HG03159 (cell line): Measurements from ENCODE around the gene KRTAP12-3.
"Not testable (repeated sequence)": the region's sequence is repeated elsewhere in the genome, so short reads cannot be mapped to it uniquely, and the experiment has no call there.

Experiments used
- ATAC-seq: cut with Tn5 transposase; IDR thresholded peaks from one replicate; pipeline ENCODE4 v1.9.1; 2021; ENCODE audit warnings: mild to moderate bottlenecking, moderate library complexity; ENCODE audit not compliant: unreplicated experiment

The KRTAP12-3 gene, protein sequence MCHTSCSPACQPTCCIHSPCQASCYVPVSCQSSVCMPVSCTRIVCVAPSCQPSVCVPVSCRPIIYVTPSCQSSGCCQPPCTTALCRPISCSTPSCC

GRCh38 chr21:44657635-44658540 lies at the start of gene KRTAP12-3:
Gene KRTAP12-3, plus strand, starts transcription at chr21:44657932. Its CDS starts 48 bp downstream, at chr21:44657980.
- ATAC-seq = no peak

GRCh38 chr21:44609193-44609592 lies 48.5 kb upstream of the KRTAP12-3 start:
- no peak for ATAC-seq

- ATAC-seq = not testable (repeated sequence)
Observed at GRCh38 chr21:44610157-44610843, 47.4 kb upstream of the KRTAP12-3 start.

DNA sequence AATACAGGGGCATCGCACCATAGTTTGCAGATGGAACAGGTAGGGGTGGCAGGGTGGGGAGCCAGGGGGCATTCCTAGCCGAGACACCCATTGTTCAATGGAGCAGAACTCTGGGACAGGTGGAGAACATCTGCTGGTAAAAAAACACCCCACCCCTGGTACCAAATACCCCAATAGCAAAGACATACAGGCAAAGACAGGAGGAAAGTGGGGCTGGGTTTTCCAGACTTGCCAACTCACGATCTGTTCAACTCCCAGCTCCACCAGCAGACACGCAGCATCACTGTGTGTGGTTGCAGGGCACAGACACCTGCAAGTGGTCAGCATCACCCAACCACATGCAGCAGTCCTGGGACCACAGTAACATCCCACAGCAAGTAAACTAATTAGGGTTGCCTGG lies 46.2 kb upstream of the KRTAP12-3 start:
- ATAC-seq = no peak

DNA sequence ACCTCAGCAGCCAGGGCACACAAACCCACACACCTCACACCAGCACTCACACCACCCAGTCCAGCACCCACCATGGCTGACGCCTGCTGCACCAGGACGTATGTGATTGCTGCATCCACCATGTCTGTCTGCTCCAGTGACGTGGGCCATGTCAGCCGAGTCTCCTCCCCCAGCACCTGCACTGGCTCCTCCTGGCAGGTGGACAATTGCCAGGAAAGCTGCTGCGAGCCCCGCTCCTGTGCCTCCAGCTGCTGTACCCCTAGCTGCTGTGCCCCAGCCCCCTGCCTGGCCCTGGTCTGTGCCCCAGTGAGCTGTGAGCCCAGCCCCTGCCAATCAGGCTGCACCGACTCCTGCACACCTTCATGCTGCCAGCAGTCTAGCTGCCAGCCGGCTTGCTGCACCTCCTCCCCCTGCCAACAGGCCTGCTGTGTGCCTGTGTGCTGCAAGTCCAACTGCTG lies 45.7 kb upstream of the KRTAP12-3 start, which contains the start of gene KRTAP10-8:
TSS of gene KRTAP10-8 (plus strand) at position 51 of the 458 bp plus-strand sequence. CDS start at position 73, 22 bp downstream.
- no peak for ATAC-seq

DNA sequence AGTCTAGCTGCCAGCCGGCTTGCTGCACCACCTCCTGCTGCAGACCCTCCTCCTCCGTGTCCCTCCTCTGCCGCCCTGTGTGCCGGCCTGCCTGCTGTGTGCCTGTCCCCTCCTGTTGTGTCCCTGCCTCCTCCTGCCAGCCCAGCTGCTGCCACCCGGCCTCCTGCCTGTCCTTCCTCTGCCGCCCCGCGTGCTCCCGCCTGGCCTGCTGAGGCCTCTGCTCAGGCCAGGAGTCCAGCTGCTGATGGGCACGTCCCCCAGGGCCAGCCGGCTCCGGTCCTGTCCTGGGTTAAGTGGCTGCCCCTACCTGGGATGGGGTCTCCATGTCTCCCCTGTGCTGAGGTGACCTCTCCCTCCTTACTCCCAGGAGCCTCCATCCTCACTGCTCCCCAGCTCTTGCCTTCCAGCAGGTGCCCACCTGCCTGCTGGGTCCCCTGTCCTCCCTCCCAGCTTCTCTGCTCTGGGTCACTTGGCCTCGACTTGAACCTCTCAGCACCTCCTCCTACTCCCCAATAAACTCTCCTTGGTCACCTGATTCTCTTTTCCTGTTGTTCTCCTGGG lies 45.0 kb upstream of the KRTAP12-3 start:
- no peak for ATAC-seq

DNA sequence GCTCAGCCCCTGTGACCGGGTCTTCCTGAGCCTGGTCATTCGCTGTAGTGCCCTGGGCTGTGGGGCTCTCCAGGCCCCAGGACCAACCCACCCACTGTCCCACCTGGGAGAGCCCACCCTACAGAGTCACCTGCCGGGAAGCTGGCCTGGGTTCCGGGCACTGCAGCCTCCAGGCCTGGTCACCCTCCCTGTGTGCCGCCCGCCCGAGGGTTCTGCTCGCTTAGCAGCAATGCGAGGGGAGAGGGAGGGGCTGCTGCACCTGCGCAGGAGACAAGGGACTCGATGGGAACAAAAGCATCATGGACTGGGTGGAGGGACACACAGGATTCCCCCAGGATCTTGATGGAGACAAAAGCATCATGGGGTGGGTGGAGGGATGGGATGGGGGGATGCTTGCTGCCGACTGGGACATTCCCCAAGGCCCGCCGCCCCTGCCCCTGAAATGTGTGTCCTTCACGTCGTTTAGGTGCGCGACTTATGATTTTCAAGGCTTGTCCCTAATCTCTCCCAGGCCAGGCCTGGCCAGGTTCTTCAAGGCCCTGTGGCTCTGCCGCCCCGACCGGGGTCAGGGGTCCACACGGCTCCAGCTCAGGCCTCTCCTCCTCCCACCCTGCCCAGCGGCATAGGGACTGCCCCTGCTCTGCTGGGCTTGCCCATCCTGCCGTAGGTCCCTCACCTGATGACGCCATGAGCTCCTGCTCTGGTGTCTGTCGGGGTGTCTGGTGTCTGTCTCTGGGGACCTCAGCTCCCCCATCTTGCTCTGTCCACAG lies 44.2 kb upstream of the KRTAP12-3 start:
- no peak for ATAC-seq

DNA sequence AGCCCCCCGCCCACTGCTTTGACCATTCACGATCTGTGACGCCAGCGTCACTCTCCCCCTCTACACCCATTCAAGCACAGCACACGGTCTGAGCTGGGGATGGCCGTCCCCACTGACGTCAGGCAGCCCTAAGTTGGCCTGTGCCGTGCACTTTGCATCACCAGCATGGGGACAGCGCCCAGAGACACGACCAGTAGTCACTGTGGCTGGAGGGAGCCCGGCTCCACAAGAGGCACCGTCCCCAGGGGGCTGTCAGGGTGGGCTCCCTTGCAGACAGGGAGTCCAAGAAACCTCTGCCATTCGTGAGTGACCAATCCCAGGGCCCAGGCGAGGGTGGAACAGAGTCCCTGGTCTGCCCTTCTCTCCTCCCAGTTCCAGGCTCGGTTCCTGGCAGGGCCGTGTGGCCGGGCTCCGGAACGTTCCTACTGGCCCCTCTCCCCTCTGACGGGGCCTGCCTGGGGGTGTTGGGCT lies 43.5 kb upstream of the KRTAP12-3 start:
- ATAC-seq = no peak

DNA sequence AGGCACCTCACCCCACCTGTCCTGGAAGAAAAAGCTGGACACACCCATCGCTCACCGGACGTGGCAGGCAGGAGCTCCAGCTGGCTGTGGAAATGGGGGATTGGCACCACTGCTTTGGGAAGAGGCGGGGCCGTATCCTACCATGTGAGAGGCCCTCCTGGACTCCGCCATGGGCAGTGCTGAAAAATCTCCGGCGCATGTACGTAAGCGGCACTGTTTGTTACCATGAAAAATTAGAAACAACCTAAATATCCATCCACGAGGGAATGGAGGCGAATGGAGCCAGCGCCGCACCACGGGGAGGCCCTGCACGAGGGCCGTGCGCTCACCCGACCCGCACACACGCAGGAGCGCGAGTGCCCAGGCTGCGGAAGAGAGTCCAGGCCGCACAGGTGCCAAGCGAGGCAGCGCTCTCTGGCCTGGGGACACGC lies 42.8 kb upstream of the KRTAP12-3 start:
- ATAC-seq = no peak

- no peak for ATAC-seq
Observed at GRCh38 chr21:44615466-44615865, 42.3 kb upstream of the KRTAP12-3 start.

DNA sequence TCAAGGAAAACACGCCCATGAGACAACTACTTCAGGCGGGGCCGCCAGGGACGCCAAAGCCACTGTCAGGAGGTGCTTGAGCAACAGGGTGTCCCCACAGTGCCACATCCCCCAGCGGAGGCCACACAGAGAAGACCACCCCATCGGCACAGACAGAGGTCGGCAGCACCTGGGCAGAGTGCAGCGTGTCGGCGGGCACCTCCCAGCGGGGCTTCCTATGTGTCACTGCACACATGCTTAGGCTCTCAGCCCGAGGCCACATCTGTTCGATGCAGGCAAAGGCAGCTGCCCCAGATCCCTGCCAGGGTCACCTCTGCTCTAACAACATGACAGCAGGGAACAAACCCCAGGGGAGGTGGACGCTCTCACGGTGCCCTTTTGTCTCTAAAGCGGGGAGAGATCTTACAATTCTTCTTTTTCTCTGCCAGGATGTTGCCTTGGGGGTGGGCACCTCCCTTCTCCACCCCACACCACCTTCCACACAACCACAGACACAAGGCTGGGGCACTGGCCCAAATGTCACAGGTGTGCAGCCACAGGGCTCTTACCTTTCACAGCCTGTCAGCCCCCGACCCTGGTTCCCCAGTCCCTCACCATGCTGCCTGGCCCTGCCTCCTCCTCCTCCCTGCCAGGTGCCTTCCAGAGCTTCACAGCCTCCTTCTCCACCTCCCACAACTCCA lies 41.7 kb upstream of the KRTAP12-3 start:
- no peak for ATAC-seq

- ATAC-seq = no peak
Observed at GRCh38 chr21:44616591-44616926, 41.2 kb upstream of the KRTAP12-3 start.

DNA sequence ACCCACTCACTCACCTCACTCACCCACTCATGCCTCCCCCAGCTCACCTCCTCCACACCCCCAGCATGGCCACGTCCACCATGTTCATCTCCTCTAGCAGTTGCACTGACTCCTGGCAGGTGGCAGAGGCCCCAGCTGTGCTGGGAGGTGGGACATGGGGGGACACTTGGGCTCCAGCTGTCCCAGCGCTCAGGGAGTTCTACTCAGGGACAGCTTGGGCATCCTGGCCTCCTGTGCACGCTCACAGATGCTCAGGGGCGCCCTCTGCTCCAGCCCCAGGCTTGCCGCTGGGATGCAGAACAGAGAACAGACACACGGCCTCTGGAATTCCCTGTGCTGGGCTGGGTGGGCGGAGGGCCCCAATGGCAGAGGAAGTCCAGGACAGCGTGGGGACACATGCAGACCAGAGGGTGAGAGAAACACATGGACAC lies 40.6 kb upstream of the KRTAP12-3 start:
- no peak for ATAC-seq

GRCh38 chr21:44618504-44618903 lies 39.2 kb upstream of the KRTAP12-3 start:
- no peak for ATAC-seq

- ATAC-seq = no peak
Observed at GRCh38 chr21:44618909-44619308, 38.8 kb upstream of the KRTAP12-3 start.

- no peak for ATAC-seq
Observed at GRCh38 chr21:44619886-44620285, 37.8 kb upstream of the KRTAP12-3 start.

DNA sequence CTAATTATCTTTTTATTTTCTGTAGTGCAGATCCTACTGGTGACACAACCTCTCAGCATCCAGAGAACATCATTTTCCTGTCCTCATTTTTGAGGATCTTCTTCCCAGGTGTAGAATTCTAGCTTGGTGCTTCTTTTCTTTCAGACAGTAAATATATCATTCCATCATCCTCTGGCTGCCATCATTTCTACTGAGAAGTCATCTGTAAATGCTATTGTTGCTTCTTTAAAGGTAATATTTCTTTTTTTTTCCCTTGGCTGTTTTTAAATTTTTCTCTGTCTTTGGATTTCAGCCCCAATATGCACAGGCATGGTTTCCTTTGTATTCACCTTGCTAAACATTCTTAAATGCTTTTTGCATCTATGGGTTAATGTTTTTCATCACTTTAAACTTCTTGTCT lies 34.2 kb upstream of the KRTAP12-3 start:
- ATAC-seq = no peak

DNA sequence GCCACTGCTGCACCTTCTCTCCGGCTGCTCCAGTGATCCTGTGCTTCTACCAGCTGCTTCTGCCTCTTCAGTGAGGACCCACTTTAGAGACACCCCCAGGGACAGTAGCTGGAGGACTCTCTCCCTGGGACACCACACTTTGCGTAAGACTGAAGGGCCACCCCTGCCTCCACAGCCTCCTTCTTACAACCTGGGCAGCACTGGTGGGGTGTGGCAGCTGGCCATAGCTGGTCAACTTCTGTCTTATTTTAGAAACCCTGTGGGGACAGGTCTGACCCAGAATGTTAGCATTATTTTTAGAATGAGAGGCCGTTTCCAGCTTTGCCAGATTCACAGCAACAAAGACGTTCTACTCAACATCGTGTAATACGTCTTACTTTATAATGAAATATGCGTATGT lies 32.0 kb upstream of the KRTAP12-3 start:
- no peak for ATAC-seq

DNA sequence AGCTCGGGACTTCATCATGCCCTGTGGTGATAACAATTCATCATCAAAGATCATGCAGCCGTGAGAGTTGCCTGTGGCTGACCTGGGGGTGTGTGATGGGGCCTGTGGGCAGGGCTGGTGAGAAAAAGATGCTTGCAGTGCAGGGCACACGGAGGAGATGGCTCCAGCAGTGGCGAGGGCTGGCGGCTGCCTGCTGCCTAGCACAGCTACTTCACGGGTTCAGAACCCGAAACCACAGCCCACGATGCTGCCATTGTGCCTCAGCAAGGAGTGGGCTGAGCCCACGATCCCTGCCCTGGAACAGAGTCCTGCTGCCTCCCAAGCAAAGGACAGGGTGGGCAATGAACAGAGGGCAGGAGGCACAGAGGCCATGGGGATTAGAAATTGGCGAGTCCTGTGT lies 31.5 kb upstream of the KRTAP12-3 start:
- ATAC-seq = no peak

DNA sequence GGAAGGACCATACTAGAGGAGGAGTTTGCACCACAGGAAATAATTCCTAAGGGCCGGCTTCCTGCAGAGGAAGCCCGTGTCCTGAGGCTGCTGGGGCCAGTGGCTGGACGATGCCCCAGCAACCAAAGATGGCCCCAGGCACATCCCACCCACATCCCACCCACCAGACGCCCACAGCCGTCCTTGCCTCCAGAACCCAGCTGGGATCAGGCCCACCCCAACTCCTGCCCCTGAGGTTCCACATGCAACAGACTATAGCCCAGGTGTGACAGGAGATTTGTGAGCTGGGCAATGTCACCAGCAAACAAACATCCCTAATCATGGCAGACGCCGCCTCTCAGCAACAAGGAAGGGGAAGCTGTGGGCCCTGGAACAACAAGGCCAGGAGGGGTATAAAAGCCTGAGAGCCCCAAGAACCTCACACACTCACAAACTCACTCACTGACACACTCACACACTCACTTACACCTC lies 31.0 kb upstream of the KRTAP12-3 start, which contains the start of gene KRTAP10-9:
TSS of gene KRTAP10-9 (plus strand) at position 421 of the 471 bp plus-strand sequence. CDS start 79 bp downstream, outside the sequence.
- ATAC-seq = no peak
